Stomach (tissue), 4 donors: ENCODE measurements around the gene KRTAP9-2.

Source experiments
- CTCF ChIP-seq, 7 experiments: fragments of 450-650 bp in 4 of 7; fragments of 200-600 bp in 3 of 7; sonication (generic) in 3 of 7; IDR thresholded peaks; one replicate each; pipeline ENCODE4 v1.5.1; 2016 to 2019; ENCODE audit warnings: antibody characterized with exemption in 7 of 7, control low read depth in 2 of 7, mild to moderate bottlenecking in 1 of 7
- POLR2A ChIP-seq, 4 donors: fragments of 450-650 bp; IDR thresholded peaks; one replicate each; pipeline ENCODE4 v1.6.1; 2016; ENCODE audit warnings: antibody characterized with exemption in 4 of 4, control low read depth in 2 of 4, mild to moderate bottlenecking in 1 of 4, moderate library complexity in 1 of 4
- POLR2AphosphoS5 ChIP-seq, 3 donors: sonication (generic); formaldehyde crosslinking; IDR thresholded peaks; one replicate each; pipeline ENCODE4 v1.6.1; 2016; ENCODE audit warnings: antibody characterized with exemption in 3 of 3

GRCh38 chr17:41176744-41177387 lies 49.6 kb upstream of the KRTAP9-2 start:
- TF ChIP-seq CTCF (IDR thresholded peaks at IDR 0.05) (no peak), POLR2AphosphoS5 (IDR thresholded peaks at IDR 0.05) (no peak), POLR2A (IDR thresholded peaks at IDR 0.05) (no peak)
